Myocyte (in vitro differentiated cells): ENCODE measurements around the gene ATP13A1. TPM values are rescaled to one million over a fixed set of nuclear protein-coding genes. Genes with fewer than 3 reads are reported as not detected.

Experiments used
- total RNA-seq: library from RNA; depleted of rRNA; stranded (reverse); fragments of >200 nt; gene quantifications from 2 replicates; pipeline ENCODE4 v1.2.3, GENCODE V29; 2014

ATP13A1 gene
- total RNA-seq, 1 donor from 2014 or later = 102 TPM

Other genes starting within 250 kb of the ATP13A1 start
- 0.91 and 1.4 TPM in 2 replicates for gene TSSK6, start 148.1 kb downstream of the ATP13A1 start, total RNA-seq
- gene NDUFA13, start 147.5 kb downstream of the ATP13A1 start, total RNA-seq = 18.0 and 46.5 TPM in 2 replicates
- gene YJEFN3, start 134.8 kb downstream of the ATP13A1 start, total RNA-seq = 1.6 and 4.5 TPM in 2 replicates
- 0.26 and 0.62 TPM in 2 replicates for gene CILP2, start 125.4 kb downstream of the ATP13A1 start, total RNA-seq
- 1.1 and 1.8 TPM in 2 replicates for gene PBX4, start 45.0 kb downstream of the ATP13A1 start, total RNA-seq
- gene LPAR2, start 35.5 kb downstream of the ATP13A1 start, total RNA-seq = 3.1 and 3.7 TPM in 2 replicates
- gene GMIP, start 20.0 kb downstream of the ATP13A1 start, total RNA-seq = 12.4 and 13.3 TPM in 2 replicates
- 2.4 and 5.2 TPM in 2 replicates for gene ZNF101, start 5.2 kb upstream of the ATP13A1 start, total RNA-seq
- 5.4 and 5.6 TPM in 2 replicates for gene ZNF14, start 69.4 kb upstream of the ATP13A1 start, total RNA-seq
- 15.2 and 22.1 TPM in 2 replicates for gene ZNF506, start 158.1 kb upstream of the ATP13A1 start, total RNA-seq
- 12.9 and 13.7 TPM in 2 replicates for gene ZNF253, start 202.2 kb upstream of the ATP13A1 start, total RNA-seq
- gene ZNF93, start 237.3 kb upstream of the ATP13A1 start, total RNA-seq = 18.4 and 23.3 TPM in 2 replicates